Endometrial microvascular endothelial cells (primary cell): ENCODE results near the gene CAPN5. TPM values are rescaled to one million over a fixed set of nuclear protein-coding genes. Genes with fewer than 3 reads are reported as not detected.

Experiments
- in situ Hi-C: cut with HindIII; loops from 2 replicates; pipeline ENCODE4 v1.10.0; 2017; ENCODE audit warnings: low sequenced_read_pairs, low pct_unique_long_range_greater_than_20kb; ENCODE audit errors: inconsistent ontology term
- total RNA-seq: library from RNA; depleted of rRNA; stranded (reverse); fragments of >200 nt; gene quantifications from one replicate; pipeline ENCODE4 v1.2.3, GENCODE V29; 2015; ENCODE audit errors: inconsistent ontology term

CAPN5 gene
- total RNA-seq, 1 donor from 2014 or later = 3.5 TPM

DNA sequence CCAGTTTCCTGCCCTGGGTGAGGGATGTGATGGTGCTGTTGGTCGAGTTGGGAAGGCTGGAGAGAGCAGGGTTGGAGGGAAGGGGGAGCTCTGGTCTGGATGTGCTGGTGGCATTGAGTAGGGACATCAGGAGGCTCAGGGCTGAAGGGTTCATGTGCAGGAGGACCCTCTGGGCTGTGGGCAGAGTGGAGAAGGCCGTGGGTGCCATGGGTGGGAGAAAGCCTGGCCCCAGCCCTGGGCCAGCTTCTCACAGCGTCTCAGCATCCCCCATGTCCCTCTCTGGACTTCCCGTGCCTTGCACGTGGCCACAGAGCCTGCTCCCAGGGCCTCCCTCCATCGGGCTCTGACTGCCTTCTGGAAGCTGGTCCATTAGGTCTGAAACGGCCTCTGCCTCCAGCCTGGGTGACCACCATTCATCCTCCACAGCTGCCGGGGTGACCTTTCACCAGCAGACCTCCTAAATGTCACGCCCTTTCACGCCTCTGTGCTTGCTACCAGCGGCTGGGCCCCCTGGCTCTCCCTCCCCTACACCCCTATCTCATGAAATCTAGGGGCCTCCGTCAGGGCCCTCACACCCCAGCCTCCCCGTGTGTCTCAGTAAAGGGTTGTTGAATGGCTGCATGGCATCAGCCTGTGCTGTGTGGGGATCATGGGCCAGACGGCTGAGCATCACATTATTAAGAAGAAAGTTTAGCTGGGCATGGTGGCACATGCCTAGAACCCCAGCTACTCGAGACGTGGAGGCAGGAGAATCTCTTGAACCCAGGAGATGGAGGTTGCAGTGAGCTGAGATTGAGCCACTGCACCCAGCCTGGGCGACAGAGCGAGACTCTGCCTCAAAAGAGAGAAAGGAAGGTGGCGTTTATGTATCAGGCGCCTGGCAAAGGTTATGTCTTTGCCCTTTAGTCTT is 86.8 kb downstream of the CAPN5 start:
- in situ Hi-C loops = no loop called here

DNA sequence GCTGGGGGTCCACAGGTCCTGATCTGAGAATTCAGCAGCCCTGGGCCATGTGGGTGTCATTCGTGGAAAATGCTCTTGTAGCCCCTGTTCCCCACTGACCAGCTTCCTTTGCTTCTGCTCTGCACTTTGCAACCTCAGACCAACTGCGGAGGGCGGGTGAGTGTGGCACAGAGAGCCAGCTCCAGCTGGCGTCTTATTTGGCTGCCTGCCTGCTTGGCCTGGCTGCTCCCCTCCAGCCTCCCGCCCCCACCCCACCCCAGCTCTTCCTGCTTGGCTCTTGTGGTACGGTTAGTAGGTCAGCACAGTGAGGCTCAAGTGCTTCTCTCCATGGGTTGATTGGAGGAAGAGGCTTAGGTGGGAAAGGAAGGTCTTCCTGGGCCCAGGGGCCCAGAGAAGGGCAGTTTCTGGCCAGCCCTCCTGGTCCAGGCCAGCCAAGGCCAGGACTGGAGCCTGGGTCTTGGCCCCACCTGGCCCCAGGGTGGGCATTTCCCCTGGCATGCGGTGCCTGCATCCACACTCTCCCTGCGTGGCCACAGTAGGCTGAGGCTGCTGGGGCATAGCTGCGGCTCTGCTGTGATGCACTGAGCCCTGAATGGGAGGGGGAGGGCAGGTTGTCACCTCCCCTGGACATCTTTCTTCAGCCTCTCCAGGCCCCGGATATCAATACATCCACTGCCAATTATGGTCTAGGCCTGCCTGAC is 87.8 kb downstream of the CAPN5 start:
- in situ Hi-C loops = no loop called here

- in situ Hi-C loops = no loop called here
These were observed 88.3 kb downstream of the CAPN5 start for GRCh38 chr11:77155082-77155475.

- in situ Hi-C loops = no loop called here
These were observed 88.9 kb downstream of the CAPN5 start for GRCh38 chr11:77155556-77156130.

GRCh38 chr11:77156396-77157195 is 89.8 kb downstream of the CAPN5 start:
- in situ Hi-C loops = no loop called here

GRCh38 chr11:77158041-77158695 is 91.4 kb downstream of the CAPN5 start:
- in situ Hi-C loops = no loop called here

GRCh38 chr11:77159219-77159936 is 92.6 kb downstream of the CAPN5 start:
- in situ Hi-C loops = no loop called here

GRCh38 chr11:77159937-77160495 is 93.2 kb downstream of the CAPN5 start:
- in situ Hi-C loops = no loop called here

DNA sequence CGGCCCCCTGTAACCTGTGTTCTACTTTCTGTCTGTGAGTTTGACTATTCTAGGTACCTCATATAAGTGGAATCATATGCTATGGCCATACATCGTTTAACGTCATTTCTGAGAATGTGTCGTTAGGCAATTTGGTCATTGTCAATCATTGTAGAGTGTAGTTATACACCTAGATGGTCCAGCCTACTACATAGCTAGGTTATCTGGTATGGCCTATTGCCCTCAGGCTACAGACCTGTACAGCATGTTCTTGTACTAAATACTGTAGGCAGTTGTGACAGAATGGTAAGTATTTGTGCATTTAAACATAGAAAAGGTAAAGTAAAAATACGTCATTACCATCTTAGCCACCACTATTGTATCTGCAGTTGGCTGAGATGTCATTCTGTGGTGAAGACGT is 96.5 kb downstream of the CAPN5 start:
- in situ Hi-C loops = no loop called here

DNA sequence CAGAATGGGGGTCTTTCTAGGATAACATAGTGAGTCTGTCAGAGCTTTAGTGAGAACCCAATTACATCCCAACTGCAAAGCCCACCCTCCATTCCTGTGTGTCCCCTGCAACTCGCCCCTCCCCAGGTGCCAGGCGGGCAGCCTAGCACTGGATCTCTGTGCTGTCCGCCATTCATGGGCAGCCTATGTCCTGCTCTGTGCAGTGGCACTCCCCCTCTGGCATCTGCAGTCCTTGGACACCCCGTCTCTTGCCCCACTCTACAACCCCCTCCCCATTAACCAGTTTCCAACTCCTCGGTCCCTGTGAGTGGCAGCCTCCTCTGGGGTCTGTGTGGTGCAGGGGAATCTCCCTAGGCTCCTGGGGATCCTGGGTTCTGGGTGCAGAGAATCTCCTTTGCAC is 98.3 kb downstream of the CAPN5 start:
- in situ Hi-C loops = no loop called here

- in situ Hi-C loops = no loop called here
These were observed 99.2 kb downstream of the CAPN5 start for GRCh38 chr11:77166021-77166420.

- in situ Hi-C loops = no loop called here
These were observed 100.4 kb downstream of the CAPN5 start for GRCh38 chr11:77167111-77167626.

DNA sequence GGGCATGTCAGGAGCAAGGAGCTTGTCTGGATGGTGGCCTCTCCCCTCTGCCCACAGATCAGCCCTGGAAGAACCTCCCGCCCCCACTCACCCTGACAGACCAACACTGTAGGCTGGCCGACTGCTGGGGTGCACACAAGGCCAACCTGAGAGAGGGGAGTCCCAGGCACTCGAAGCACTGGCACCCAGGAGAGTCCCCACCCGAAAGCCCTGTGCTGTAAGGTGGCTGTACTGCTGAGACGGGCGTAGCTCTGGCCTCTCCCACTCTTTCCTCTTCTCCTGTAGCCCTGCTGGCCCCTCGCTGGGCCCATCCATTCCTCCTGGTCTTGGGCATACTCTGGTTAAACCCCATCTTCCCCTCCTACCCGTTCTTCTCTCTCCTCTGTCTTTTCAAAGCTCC is 101.0 kb downstream of the CAPN5 start:
- in situ Hi-C loops = no loop called here

DNA sequence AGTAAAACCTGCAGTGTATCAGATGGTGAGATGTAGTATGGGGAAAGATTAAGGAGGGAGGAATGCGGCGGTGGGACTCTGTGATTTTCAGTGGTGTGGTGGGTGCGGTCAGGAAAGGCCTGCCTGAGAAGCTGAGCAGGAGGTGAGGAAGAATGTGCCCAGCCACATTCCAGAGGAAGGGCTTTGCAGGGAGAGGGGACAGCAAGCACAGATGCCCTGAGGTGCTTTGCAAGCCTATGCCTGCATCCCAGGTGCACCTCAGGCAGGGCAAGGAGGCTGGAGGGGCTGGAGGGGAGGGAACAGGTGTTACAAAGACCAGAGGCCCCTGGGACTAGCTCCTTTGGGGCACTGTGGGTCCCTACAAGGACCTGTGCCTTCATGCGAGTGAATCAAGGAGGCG is 103.3 kb downstream of the CAPN5 start:
- in situ Hi-C loops = no loop called here

- in situ Hi-C loops = no loop called here
These were observed 104.5 kb downstream of the CAPN5 start for GRCh38 chr11:77171254-77171653.

GRCh38 chr11:77171885-77172665 is 105.3 kb downstream of the CAPN5 start:
- in situ Hi-C loops = no loop called here

- in situ Hi-C loops = no loop called here
These were observed 105.9 kb downstream of the CAPN5 start for GRCh38 chr11:77172666-77172982.
